GM19351 (cell line): ENCODE data around the gene DUOXA2.
"Not testable (repeated sequence)": the region's sequence is repeated elsewhere in the genome, so short reads cannot be mapped to it uniquely, and the experiment has no call there.

ENCODE experiments used
- ATAC-seq: cut with Tn5 transposase; IDR thresholded peaks from one replicate; pipeline ENCODE4 v1.9.1; 2021; ENCODE audit warnings: mild to moderate bottlenecking, moderate library complexity; ENCODE audit not compliant: unreplicated experiment

DUOXA2 gene

GRCh38 chr15:45134682-45135604 lies 20.8 kb downstream of the DUOXA2 start:
- ATAC-seq, result no peak

GRCh38 chr15:45135705-45136377 lies 21.7 kb downstream of the DUOXA2 start:
- ATAC-seq, result not testable (repeated sequence)

- no peak for ATAC-seq
Observed at GRCh38 chr15:45136378-45136764, 22.2 kb downstream of the DUOXA2 start.

GRCh38 chr15:45137703-45138102 lies 23.6 kb downstream of the DUOXA2 start:
- no peak for ATAC-seq

- ATAC-seq, result no peak
Observed at GRCh38 chr15:45138814-45139765, 25.0 kb downstream of the DUOXA2 start.

GRCh38 chr15:45139770-45140169 lies 25.6 kb downstream of the DUOXA2 start:
- ATAC-seq, result no peak

GRCh38 chr15:45140557-45141250 lies 26.6 kb downstream of the DUOXA2 start:
- ATAC-seq, result no peak

GRCh38 chr15:45141386-45141785 lies 27.3 kb downstream of the DUOXA2 start:
- ATAC-seq, result no peak

GRCh38 chr15:45143056-45143455 lies 28.9 kb downstream of the DUOXA2 start:
- no peak for ATAC-seq

GRCh38 chr15:45143946-45144345 lies 29.8 kb downstream of the DUOXA2 start:
- ATAC-seq, result no peak

- ATAC-seq, result no peak
Observed at GRCh38 chr15:45144775-45145174, 30.6 kb downstream of the DUOXA2 start.

GRCh38 chr15:45146405-45146804 lies 32.3 kb downstream of the DUOXA2 start:
- ATAC-seq, result no peak

GRCh38 chr15:45147606-45148005 lies 33.5 kb downstream of the DUOXA2 start:
- ATAC-seq, result no peak

- no peak for ATAC-seq
Observed at GRCh38 chr15:45148076-45149059, 34.2 kb downstream of the DUOXA2 start.

- ATAC-seq, result no peak
Observed at GRCh38 chr15:45149060-45149459, 34.9 kb downstream of the DUOXA2 start.

GRCh38 chr15:45150481-45150880 lies 36.4 kb downstream of the DUOXA2 start:
- ATAC-seq, result no peak

- no peak for ATAC-seq
Observed at GRCh38 chr15:45150997-45151396, 36.9 kb downstream of the DUOXA2 start.

GRCh38 chr15:45151998-45152828 lies 38.1 kb downstream of the DUOXA2 start:
- no peak for ATAC-seq
